Measurements from ENCODE around the gene SH3GL3. TPM values are rescaled to one million over a fixed set of nuclear protein-coding genes. Genes with fewer than 3 reads are reported as not detected.

SH3GL3 gene
- total and polyA plus RNA-seq, 7 donors = 0.04 to 0.99 (median 0.63) TPM; not detected in 3

GRCh38 chr15:83462026-83462425, 14.9 kb downstream of the SH3GL3 start:
- 79 to 85% methylated on average over 3 of the region's 3 CpGs for WGBS, 2 donors
- Histone ChIP-seq H3K9me3 (no peaks in the 10 kb centered on the region), H3K27ac (no peak overlapping the region), H3K27me3 (peaks cover 0 to 3% (median 0%) of the 10 kb centered on the region in 3 donors), H3K4me3 (no peak overlapping the region), H3K4me1 (no peaks in the 10 kb centered on the region), H3K36me3 (no peaks in the 10 kb centered on the region)
- TF ChIP-seq POLR2A (IDR thresholded peaks at IDR 0.05) (no peak), CTCF (IDR thresholded peaks at IDR 0.05) (no peak), EP300 (IDR thresholded peaks at IDR 0.05) (no peak), POLR2AphosphoS5 (IDR thresholded peaks at IDR 0.05) (no peak)
- DNase-seq = no peak
- intact Hi-C loops (cut with DNase I) = no loop called here

DNA sequence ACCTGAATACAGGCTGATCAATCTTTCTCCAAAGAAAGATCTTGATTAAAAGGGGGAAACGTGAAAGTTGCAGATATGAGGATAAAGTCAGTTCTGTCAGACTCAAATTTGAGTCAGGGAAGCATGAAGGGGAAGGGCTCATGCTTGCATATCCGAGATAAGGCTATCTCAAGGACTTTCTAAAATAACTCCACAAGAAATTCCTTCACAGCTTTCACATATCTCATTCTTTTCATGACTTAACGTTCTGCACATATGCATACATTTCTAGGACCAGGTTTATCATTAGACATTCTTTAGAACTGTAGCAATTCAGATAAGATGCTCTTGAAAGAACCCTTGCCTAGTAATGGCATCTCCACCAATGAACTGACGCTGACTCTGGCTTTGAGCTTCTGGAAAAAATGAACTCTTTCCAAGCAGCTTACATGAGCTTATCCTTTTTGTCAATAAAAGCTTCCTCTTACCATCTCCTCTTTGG, 15.9 kb downstream of the SH3GL3 start:
- 30 to 40% methylated on average over 4 of the region's 4 CpGs for WGBS, 2 donors
- Histone ChIP-seq H3K4me1 (no peaks in the 10 kb centered on the region), H3K27ac (no peak overlapping the region), H3K36me3 (no peaks in the 10 kb centered on the region), H3K9me3 (no peaks in the 10 kb centered on the region), H3K27me3 (peaks cover 0 to 3% (median 0%) of the 10 kb centered on the region in 3 donors), H3K4me3 (no peak overlapping the region)
- TF ChIP-seq POLR2AphosphoS5 (IDR thresholded peaks at IDR 0.05) (no peak), POLR2A (IDR thresholded peaks at IDR 0.05) (no peak), CTCF (IDR thresholded peaks at IDR 0.05) (no peak), EP300 (IDR thresholded peaks at IDR 0.05) (no peak)
- no peak for DNase-seq
- intact Hi-C loops (cut with DNase I) = no loop called here

DNA sequence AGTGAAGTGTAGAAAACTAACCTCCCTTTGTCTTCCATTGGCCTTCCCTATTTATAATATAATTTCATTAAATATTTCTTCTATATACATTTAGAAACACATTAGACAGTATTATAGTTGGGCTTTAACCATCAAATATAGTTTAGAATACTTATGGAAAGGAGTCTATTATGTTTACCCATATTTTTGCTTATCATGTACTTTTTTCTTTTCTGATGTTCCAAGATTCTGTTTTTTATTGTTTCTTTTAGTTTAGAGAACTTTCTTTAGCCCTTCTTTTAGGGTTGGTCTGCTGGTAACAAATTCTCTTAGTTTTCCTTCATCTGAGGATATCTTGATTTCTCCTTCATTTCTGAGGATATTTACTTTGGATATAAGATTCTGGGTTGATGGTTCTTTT, 23.7 kb downstream of the SH3GL3 start:
- Histone ChIP-seq H3K27me3 (no peaks in the 10 kb centered on the region), H3K27ac (no peak overlapping the region), H3K36me3 (no peaks in the 10 kb centered on the region), H3K9me3 (peaks cover 0 to 3% (median 0%) of the 10 kb centered on the region in 4 donors), H3K4me1 (no peaks in the 10 kb centered on the region), H3K4me3 (no peak overlapping the region)
- no peak for DNase-seq
- intact Hi-C loops (cut with DNase I) = no loop called here
- TF ChIP-seq POLR2A (IDR thresholded peaks at IDR 0.05) (no peak), POLR2AphosphoS5 (IDR thresholded peaks at IDR 0.05) (no peak), CTCF (IDR thresholded peaks at IDR 0.05) (no peak), EP300 (IDR thresholded peaks at IDR 0.05) (no peak)

DNA sequence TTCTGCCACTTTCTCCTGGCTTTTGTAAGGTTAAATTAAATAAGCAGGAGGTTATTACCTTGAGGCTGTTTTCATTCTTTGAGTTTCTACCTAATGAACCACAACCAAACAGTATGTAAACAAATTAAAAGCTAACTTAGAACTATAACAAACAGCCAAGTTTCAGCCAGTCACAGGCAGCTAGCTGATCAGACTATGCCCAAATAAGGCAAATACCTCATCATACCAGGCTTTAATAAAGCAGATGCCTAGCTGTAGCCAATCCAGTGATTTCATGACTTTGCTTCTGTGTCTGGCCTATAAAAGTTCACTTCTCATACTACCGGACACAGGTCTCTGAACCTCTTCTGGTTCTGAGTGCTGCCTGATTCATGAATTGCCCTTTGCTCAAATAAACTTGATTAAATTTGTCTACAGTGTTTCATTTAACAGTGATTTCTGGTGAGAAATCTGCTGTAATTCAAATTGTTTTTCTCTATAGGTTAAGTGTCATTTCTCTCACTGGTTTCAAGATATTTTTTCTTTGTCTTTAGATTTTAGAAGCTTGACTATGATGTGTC, 24.2 kb downstream of the SH3GL3 start:
- no peaks in the 10 kb centered on the region for H3K4me1 ChIP-seq
- intact Hi-C loops (cut with DNase I) = no loop called here
- H3K27me3 ChIP-seq = no peaks in the 10 kb centered on the region
- no peak overlapping the region for H3K27ac ChIP-seq
- H3K9me3 ChIP-seq = peaks cover 0 to 3% (median 0%) of the 10 kb centered on the region in 4 donors
- WGBS, 2 donors = 88 to 93% methylated on average over 1 of the region's 1 CpG
- no peak for DNase-seq
- TF ChIP-seq EP300 (IDR thresholded peaks at IDR 0.05) = no peak
- TF ChIP-seq POLR2A (IDR thresholded peaks at IDR 0.05) = no peak
- no peak for TF ChIP-seq CTCF (IDR thresholded peaks at IDR 0.05)
- TF ChIP-seq POLR2AphosphoS5 (IDR thresholded peaks at IDR 0.05) = no peak
- H3K36me3 ChIP-seq = no peaks in the 10 kb centered on the region
- no peak overlapping the region for H3K4me3 ChIP-seq

- Histone ChIP-seq H3K4me3 (no peak overlapping the region), H3K27ac (no peak overlapping the region), H3K36me3 (no peaks in the 10 kb centered on the region), H3K4me1 (no peaks in the 10 kb centered on the region), H3K27me3 (no peaks in the 10 kb centered on the region), H3K9me3 (peaks cover 0 to 3% (median 0%) of the 10 kb centered on the region in 4 donors)
- no peak for DNase-seq
- intact Hi-C loops (cut with DNase I) = no loop called here
- TF ChIP-seq EP300 (IDR thresholded peaks at IDR 0.05) (no peak), POLR2AphosphoS5 (IDR thresholded peaks at IDR 0.05) (no peak), CTCF (IDR thresholded peaks at IDR 0.05) (no peak), POLR2A (IDR thresholded peaks at IDR 0.05) (no peak)
- 93% methylated on average over 3 of the region's 3 CpGs for WGBS, 2 donors
Measured at GRCh38 chr15:83472151-83472550, 25.0 kb downstream of the SH3GL3 start.
